ENCODE data around the gene EPS8L2. TPM values are rescaled to one million over a fixed set of nuclear protein-coding genes. Genes with fewer than 3 reads are reported as not detected.

Gene EPS8L2
- total and polyA plus RNA-seq, 4 donors, result 24.4 to 138 (median 62.7) TPM

GRCh38 chr11:763073-763463 is 57.0 kb downstream of the EPS8L2 start:
- H3K4me1 ChIP-seq (ENCODE audit: control insufficient read depth in 4 of 4, insufficient read depth in 4 of 4, low read length in 3 of 4), result peaks cover 0 to 8% (median 8%) of the 10 kb centered on the region in 4 donors
- peaks cover 23 to 54% (median 30%) of the 10 kb centered on the region in 4 donors for H3K36me3 ChIP-seq (ENCODE audit: control insufficient read depth in 4 of 4, insufficient read depth in 3 of 4, low read depth in 1 of 4, low read length in 3 of 4)
- DNase-seq (ENCODE audit: low spot score), result no peak
- no peak overlapping the region for H3K4me3 ChIP-seq (ENCODE audit: low read depth in 1 of 3, low read length in 3 of 3)
- WGBS, result 81% methylated on average over 24 of the region's 24 CpGs
- no peak overlapping the region for H3K9ac ChIP-seq (ENCODE audit: low read depth in 1 of 2, low read length in 2 of 2)
- H3K9me3 ChIP-seq (ENCODE audit: control insufficient read depth in 4 of 4, low read length in 3 of 4), result no peaks in the 10 kb centered on the region
- TF ChIP-seq NR2F2 (IDR thresholded peaks at IDR 0.05), result no peak
- no peak for TF ChIP-seq YY1 (IDR thresholded peaks at IDR 0.05)
- no peak for TF ChIP-seq RAD21 (IDR thresholded peaks at IDR 0.05)
- no peak for TF ChIP-seq FOXA1 (IDR thresholded peaks at IDR 0.05)
- TF ChIP-seq JUND (IDR thresholded peaks at IDR 0.05), result no peak
- H3K27ac ChIP-seq (ENCODE audit: low read depth in 1 of 2, low read length in 2 of 2), result no peak overlapping the region
- H3K27me3 ChIP-seq (ENCODE audit: control insufficient read depth in 4 of 4, insufficient read depth in 4 of 4, low read length in 3 of 4), result no peaks in the 10 kb centered on the region

DNA sequence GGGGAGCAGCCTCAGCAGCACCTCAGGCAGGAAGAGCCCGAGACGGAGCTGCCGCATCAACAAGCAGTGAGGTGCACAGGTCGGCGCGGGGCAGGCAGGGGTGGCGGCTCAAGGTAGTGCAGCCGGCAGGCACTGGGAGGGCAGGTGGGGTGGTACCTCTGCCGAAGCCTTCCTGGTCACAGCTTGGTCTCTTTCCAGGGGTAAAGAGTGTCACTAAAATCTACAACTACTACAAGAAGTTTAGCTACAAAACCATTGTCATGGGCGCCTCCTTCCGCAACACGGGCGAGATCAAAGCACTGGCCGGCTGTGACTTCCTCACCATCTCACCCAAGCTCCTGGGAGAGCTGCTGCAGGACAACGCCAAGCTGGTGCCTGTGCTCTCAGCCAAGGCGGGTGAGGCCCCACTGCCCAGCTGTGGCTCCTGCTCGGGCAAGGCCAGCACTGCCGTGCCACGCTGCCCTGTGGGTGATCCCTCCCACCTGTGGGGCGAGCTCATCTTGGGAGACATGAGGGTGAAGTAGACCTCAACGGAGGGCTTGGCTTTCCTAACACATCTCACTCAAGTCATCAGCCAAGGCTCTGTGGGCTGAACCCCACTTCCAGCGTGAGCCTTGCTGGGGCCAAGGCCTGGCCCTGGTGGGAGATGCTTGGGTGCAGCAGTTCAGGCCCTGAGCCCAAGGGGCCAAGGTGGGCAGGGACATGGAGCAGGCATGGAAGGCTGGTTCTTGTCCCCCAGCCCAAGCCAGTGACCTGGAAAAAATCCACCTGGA is 57.7 kb downstream of the EPS8L2 start:
- Histone ChIP-seq H3K4me1 (ENCODE audit: control insufficient read depth in 4 of 4, insufficient read depth in 4 of 4, low read length in 3 of 4) (peaks cover 0 to 8% (median 8%) of the 10 kb centered on the region in 4 donors), H3K4me3 (ENCODE audit: low read depth in 1 of 3, low read length in 3 of 3) (no peak overlapping the region), H3K9me3 (ENCODE audit: control insufficient read depth in 4 of 4, low read length in 3 of 4) (no peaks in the 10 kb centered on the region), H3K36me3 (ENCODE audit: control insufficient read depth in 4 of 4, insufficient read depth in 3 of 4, low read depth in 1 of 4, low read length in 3 of 4) (peaks cover 23 to 54% (median 29%) of the 10 kb centered on the region in 4 donors), H3K27me3 (ENCODE audit: control insufficient read depth in 4 of 4, insufficient read depth in 4 of 4, low read length in 3 of 4) (no peaks in the 10 kb centered on the region), H3K9ac (ENCODE audit: low read depth in 1 of 2, low read length in 2 of 2) (no peak overlapping the region), H3K27ac (ENCODE audit: low read depth in 1 of 2, low read length in 2 of 2) (no peak overlapping the region)
- no peak for TF ChIP-seq RXRA (IDR thresholded peaks at IDR 0.05)
- TF ChIP-seq EGR1 (IDR thresholded peaks at IDR 0.05; ENCODE audit: low read depth in 2 of 2), result no peak
- no peak for TF ChIP-seq NR2F2 (IDR thresholded peaks at IDR 0.05)
- TF ChIP-seq JUND (IDR thresholded peaks at IDR 0.05), result no peak
- TF ChIP-seq FOXA2 (IDR thresholded peaks at IDR 0.05), result no peak
- no peak for TF ChIP-seq TAF1 (conservative IDR thresholded peaks at IDR 0.05)
- TF ChIP-seq ATF3 (IDR thresholded peaks at IDR 0.05), result no peak
- TF ChIP-seq REST (IDR thresholded peaks at IDR 0.05), result no peak
- TF ChIP-seq FOXA1 (IDR thresholded peaks at IDR 0.05), result no peak
- WGBS, result 92% methylated on average over 22 of the region's 22 CpGs
- DNase-seq (ENCODE audit: low spot score), result no peak

GRCh38 chr11:764322-765024 is 58.4 kb downstream of the EPS8L2 start:
- peaks cover 19 to 51% (median 26%) of the 10 kb centered on the region in 4 donors for H3K36me3 ChIP-seq (ENCODE audit: control insufficient read depth in 4 of 4, insufficient read depth in 3 of 4, low read depth in 1 of 4, low read length in 3 of 4)
- TF ChIP-seq ZBTB33 (IDR thresholded peaks at IDR 0.05) (no peak), RXRA (IDR thresholded peaks at IDR 0.05) (no peak), MAX (IDR thresholded peaks at IDR 0.05) (no peak), HNF4G (IDR thresholded peaks at IDR 0.05) (no peak), RAD21 (IDR thresholded peaks at IDR 0.05) (no peak), HNF4A (conservative IDR thresholded peaks at IDR 0.05) (no peak), GABPA (IDR thresholded peaks at IDR 0.05 in 1 of 2, conservative IDR thresholded peaks at IDR 0.05 in 1 of 2) (no peak), ATF3 (IDR thresholded peaks at IDR 0.05) (no peak), FOXA2 (IDR thresholded peaks at IDR 0.05) (no peak), EGR1 (IDR thresholded peaks at IDR 0.05; ENCODE audit: low read depth in 2 of 2) (no peak), YY1 (IDR thresholded peaks at IDR 0.05) (no peak), FOXA1 (IDR thresholded peaks at IDR 0.05) (no peak), JUND (IDR thresholded peaks at IDR 0.05) (no peak)
- TF ChIP-seq, protein P1, sequence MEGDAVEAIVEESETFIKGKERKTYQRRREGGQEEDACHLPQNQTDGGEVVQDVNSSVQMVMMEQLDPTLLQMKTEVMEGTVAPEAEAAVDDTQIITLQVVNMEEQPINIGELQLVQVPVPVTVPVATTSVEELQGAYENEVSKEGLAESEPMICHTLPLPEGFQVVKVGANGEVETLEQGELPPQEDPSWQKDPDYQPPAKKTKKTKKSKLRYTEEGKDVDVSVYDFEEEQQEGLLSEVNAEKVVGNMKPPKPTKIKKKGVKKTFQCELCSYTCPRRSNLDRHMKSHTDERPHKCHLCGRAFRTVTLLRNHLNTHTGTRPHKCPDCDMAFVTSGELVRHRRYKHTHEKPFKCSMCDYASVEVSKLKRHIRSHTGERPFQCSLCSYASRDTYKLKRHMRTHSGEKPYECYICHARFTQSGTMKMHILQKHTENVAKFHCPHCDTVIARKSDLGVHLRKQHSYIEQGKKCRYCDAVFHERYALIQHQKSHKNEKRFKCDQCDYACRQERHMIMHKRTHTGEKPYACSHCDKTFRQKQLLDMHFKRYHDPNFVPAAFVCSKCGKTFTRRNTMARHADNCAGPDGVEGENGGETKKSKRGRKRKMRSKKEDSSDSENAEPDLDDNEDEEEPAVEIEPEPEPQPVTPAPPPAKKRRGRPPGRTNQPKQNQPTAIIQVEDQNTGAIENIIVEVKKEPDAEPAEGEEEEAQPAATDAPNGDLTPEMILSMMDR (IDR thresholded peaks at IDR 0.05; ENCODE audit: low read depth, low read length, missing input control), result no peak

More at GRCh38 chr11:764322-765024, 58.4 kb downstream of the EPS8L2 start:
- no peaks in the 10 kb centered on the region for H3K9me3 ChIP-seq (ENCODE audit: control insufficient read depth in 4 of 4, low read length in 3 of 4)
- peaks cover 0 to 8% (median 8%) of the 10 kb centered on the region in 4 donors for H3K4me1 ChIP-seq (ENCODE audit: control insufficient read depth in 4 of 4, insufficient read depth in 4 of 4, low read length in 3 of 4)
- no peak overlapping the region for H3K4me3 ChIP-seq (ENCODE audit: low read depth in 1 of 3, low read length in 3 of 3)
- H3K27ac ChIP-seq (ENCODE audit: low read depth in 1 of 2, low read length in 2 of 2), result no peak overlapping the region
- DNase-seq (ENCODE audit: low spot score), result no peak
- WGBS, result 87% methylated on average over 18 of the region's 18 CpGs
- no peaks in the 10 kb centered on the region for H3K27me3 ChIP-seq (ENCODE audit: control insufficient read depth in 4 of 4, insufficient read depth in 4 of 4, low read length in 3 of 4)
- no peak overlapping the region for H3K9ac ChIP-seq (ENCODE audit: low read depth in 1 of 2, low read length in 2 of 2)
